GM23248 (cell line): ENCODE measurements around the gene ELAVL2.

Source experiments
- EZH2 ChIP-seq: fragments of 200-600 bp; sonication (generic); IDR thresholded peaks from 2 replicates; pipeline ENCODE4 v1.6.1; 2018; ENCODE audit warnings: antibody characterized with exemption, mild to moderate bottlenecking; ENCODE audit not compliant: insufficient read depth, poor library complexity, severe bottlenecking
- EZH2phosphoT487 ChIP-seq: fragments of 200-600 bp; sonication (generic); IDR thresholded peaks from 2 replicates; pipeline ENCODE4 v1.6.1; 2018; ENCODE audit warnings: antibody characterized with exemption, moderate library complexity, mild to moderate bottlenecking, low read depth; ENCODE audit not compliant: insufficient read depth

DNA sequence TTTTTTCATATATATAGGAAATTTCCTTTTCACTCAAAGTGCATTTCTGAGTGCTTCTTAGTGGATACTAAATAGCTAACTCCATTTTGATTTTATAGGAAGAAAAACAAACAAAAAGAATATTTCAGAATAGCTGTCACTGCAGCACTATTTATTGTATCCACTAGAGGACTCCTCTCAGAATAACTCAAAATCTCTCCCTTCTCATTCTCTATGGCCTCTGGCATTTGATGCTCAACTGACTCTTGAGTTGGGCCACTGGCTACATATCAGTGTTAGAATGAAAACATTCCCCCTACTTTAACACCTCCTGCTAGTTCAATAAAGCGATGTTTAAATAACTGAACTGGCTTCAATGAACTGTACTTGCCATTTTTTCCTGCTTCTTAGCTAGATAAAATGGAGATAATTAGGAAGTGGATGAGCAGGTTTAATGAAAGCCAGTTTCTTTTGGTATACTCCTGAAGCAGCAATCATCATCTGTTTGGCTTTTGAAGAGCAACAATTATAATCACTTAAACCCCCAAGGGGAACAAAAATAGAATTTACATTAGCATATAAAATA lies 16.6 kb upstream of the ELAVL2 start:
- TF ChIP-seq EZH2phosphoT487 (no peak), EZH2 (no peak)
